Glutamatergic neuron (in vitro differentiated cells): ENCODE measurements around the gene PDCD5. TPM values are rescaled to one million over a fixed set of nuclear protein-coding genes. Genes with fewer than 3 reads are reported as not detected.

Experiments used
- DNase-seq: peaks from one replicate; pipeline ENCODE4 v3.0.0; 2022
- H3K27ac Mint-ChIP-seq: one replicate; pipeline ENCODE4 v1.8.0; 2020; ENCODE audit warnings: mild to moderate bottlenecking, mixed read lengths, inconsistent platforms; ENCODE audit not compliant: unreplicated experiment
- H3K27me3 Mint-ChIP-seq: one replicate; pipeline ENCODE4 v1.8.0; 2020; ENCODE audit warnings: mild to moderate bottlenecking, moderate library complexity, mixed read lengths, inconsistent platforms; ENCODE audit not compliant: unreplicated experiment
- H3K36me3 Mint-ChIP-seq: one replicate; pipeline ENCODE4 v1.8.0; 2020; ENCODE audit warnings: mild to moderate bottlenecking, mixed read lengths, inconsistent platforms; ENCODE audit not compliant: unreplicated experiment
- H3K4me1 Mint-ChIP-seq: one replicate; pipeline ENCODE4 v1.8.0; 2020; ENCODE audit warnings: mild to moderate bottlenecking, low read depth, mixed read lengths, inconsistent platforms; ENCODE audit not compliant: unreplicated experiment
- H3K4me3 Mint-ChIP-seq: one replicate; pipeline ENCODE4 v1.8.0; 2020; ENCODE audit warnings: mild to moderate bottlenecking, mixed read lengths, inconsistent platforms; ENCODE audit not compliant: unreplicated experiment
- H3K9me3 Mint-ChIP-seq: one replicate; pipeline ENCODE4 v1.8.0; 2020; ENCODE audit warnings: mild to moderate bottlenecking, moderate library complexity, mixed read lengths, inconsistent platforms; ENCODE audit not compliant: unreplicated experiment
- total RNA-seq: library from RNA; stranded (reverse); fragmentation: NEBNext Ultra II Directional; extraction: Animal tissue kit (Norgen Biotek cat#: 25700); gene quantifications from one replicate; pipeline ENCODE4 v1.2.1, GENCODE V29; 2021; ENCODE audit not compliant: unreplicated experiment
- TF ChIP-seq, protein P1 (sequence below): fragments of 200-600 bp; sonication (generic); IDR thresholded peaks from one replicate; pipeline ENCODE4 v1.5.0; 2021; ENCODE audit not compliant: partially characterized antibody, unreplicated experiment

The PDCD5 gene
- total RNA-seq, 1 donor from 2014 or later = 122 TPM

DNA sequence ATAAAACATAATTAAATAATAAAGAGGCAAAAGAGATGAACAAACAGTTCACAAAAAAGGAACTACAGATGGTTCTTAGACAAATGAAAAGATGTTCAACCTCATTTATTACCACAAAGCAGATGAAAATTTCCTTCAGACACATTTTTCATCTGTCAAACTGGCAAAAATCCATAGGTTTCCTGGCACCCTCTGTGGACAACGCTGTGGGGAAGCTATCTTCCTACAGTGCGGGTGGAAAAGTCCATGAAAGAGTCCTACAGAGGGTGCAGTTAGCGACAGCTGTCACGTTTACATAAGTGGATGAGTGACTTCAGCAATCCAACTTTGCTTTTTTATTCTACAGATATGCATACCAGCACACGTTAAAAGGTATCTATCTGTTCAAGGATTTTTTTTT, 30.3 kb upstream of the PDCD5 start:
- TF ChIP-seq, protein P1, sequence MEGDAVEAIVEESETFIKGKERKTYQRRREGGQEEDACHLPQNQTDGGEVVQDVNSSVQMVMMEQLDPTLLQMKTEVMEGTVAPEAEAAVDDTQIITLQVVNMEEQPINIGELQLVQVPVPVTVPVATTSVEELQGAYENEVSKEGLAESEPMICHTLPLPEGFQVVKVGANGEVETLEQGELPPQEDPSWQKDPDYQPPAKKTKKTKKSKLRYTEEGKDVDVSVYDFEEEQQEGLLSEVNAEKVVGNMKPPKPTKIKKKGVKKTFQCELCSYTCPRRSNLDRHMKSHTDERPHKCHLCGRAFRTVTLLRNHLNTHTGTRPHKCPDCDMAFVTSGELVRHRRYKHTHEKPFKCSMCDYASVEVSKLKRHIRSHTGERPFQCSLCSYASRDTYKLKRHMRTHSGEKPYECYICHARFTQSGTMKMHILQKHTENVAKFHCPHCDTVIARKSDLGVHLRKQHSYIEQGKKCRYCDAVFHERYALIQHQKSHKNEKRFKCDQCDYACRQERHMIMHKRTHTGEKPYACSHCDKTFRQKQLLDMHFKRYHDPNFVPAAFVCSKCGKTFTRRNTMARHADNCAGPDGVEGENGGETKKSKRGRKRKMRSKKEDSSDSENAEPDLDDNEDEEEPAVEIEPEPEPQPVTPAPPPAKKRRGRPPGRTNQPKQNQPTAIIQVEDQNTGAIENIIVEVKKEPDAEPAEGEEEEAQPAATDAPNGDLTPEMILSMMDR = no peak

DNA sequence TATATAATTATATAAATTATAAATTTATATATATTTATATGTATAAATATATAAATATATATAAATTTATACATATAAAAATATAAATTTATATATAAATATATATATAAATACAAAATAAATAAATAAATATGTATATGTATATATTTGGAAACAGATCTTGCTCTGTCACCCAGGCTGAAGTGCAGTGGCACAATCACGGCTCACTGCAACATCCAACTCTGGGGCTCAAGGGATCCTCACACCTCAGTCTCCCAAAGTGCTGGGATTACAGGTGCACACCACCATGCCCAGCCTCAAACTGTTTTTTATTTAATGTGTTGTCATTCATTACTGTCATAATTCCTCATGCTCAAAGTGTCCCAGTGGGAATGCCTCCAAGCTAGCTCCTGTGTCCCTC, 25.2 kb upstream of the PDCD5 start:
- no peak for DNase-seq
- H3K4me1 Mint-ChIP-seq = peaks cover 5% of the 10 kb centered on the region
- no peak overlapping the region for H3K27ac Mint-ChIP-seq
- TF ChIP-seq, protein P1 = no peak
- H3K27me3 Mint-ChIP-seq = no peaks in the 10 kb centered on the region
- H3K9me3 Mint-ChIP-seq = no peaks in the 10 kb centered on the region
- no peak overlapping the region for H3K4me3 Mint-ChIP-seq
- no peaks in the 10 kb centered on the region for H3K36me3 Mint-ChIP-seq

More for the DNA sequence above, 30.3 kb upstream of the PDCD5 start:
- Mint-ChIP-seq H3K4me3 (no peak overlapping the region), H3K36me3 (no peaks in the 10 kb centered on the region), H3K9me3 (no peaks in the 10 kb centered on the region), H3K27ac (no peak overlapping the region), H3K27me3 (no peaks in the 10 kb centered on the region), H3K4me1 (no peaks in the 10 kb centered on the region)
- DNase-seq = no peak

DNA sequence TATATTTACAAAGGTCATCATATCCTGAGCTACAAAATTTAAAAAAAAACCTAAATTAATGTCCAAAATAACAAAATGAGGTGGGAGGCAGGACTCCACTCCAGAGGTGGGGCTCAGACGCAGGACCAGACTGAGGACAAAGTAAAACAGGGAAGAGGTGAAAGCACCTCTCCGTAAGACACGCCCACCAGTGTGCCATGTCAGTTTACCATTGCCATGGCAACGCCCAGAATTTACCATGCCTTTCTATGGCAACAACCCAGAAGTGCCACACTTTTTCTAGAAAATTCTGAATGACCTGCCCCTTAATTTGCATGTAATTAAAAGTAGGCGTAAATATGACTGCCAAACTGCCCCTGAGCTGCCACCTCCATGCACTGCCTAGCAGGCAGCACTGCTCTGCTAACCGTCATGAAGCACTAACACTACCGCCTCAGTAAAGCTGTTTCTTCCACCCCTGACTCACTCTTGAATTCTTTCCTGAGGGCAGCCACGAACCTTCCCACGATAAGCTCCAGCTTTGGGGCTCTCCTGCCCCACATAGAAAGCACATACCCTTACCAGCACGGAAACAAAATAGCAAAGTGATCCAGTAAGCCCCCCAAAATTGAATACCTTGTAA, 22.3 kb upstream of the PDCD5 start:
- Mint-ChIP-seq H3K27me3 (no peaks in the 10 kb centered on the region), H3K27ac (no peak overlapping the region), H3K36me3 (no peaks in the 10 kb centered on the region), H3K4me1 (peaks cover 5% of the 10 kb centered on the region), H3K9me3 (no peaks in the 10 kb centered on the region), H3K4me3 (no peak overlapping the region)
- TF ChIP-seq, protein P1 = no peak
- DNase-seq = no peak

DNA sequence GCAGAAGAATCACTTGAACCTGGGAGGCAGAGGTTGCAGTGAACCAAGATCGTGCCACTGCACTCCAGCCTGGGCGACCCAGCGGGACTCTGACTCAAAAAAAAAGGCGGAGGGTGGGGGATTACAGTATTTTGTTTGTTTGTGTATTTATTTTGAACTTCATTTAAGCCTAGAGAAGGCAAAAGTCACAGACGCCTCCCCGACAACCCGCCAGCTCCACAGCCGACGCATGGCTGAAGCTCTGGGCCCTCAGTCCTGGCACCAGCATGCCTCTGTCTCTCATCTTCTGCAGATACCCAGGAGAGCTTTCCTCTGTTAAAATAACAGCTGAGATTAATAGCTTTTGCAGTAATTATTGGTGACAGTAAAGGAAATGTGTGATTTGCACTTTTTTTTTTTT, 17.2 kb upstream of the PDCD5 start:
- H3K9me3 Mint-ChIP-seq = peaks cover 3% of the 10 kb centered on the region
- TF ChIP-seq, protein P1 = no peak

DNA sequence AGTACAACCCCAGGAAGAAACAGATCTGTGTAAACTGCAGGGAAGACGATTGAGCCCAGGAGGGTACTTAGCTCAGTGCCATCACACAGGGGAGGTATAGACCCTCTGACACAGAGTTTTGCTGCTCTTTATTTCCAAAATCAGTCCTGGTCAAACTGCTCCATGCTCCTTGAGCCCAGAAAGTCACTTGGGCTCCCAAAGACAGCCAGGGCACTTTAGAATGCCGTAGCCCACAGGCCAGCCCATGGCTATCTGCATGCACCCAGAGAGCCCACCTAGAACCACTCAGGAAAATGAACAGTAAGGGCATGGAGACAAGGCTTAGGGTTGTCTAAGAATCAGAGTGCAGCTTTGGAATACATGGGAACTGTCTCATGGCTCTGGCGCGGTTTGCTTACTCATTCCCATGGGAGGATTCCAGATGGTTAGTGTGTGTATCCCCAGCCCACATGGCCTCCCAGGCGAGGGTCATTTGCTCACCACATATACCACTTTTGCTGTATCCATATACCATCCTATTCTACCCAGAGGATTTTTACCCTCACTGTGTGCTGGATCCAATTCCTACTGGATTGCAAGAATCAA, 14.7 kb upstream of the PDCD5 start:
- DNase-seq = peak; percentile 56
- H3K27me3 Mint-ChIP-seq = peaks cover 5% of the 10 kb centered on the region
- peak overlapping the region; percentile 78 for H3K27ac Mint-ChIP-seq
- TF ChIP-seq, protein P1 = no peak
- peaks cover 16% of the 10 kb centered on the region for H3K4me1 Mint-ChIP-seq
- H3K9me3 Mint-ChIP-seq = peaks cover 7% of the 10 kb centered on the region
- no peaks in the 10 kb centered on the region for H3K36me3 Mint-ChIP-seq
- H3K4me3 Mint-ChIP-seq = peak overlapping the region; percentile 22

More for the DNA sequence above, 17.2 kb upstream of the PDCD5 start:
- no peak overlapping the region for H3K4me3 Mint-ChIP-seq
- peaks cover 12% of the 10 kb centered on the region for H3K4me1 Mint-ChIP-seq
- no peak overlapping the region for H3K27ac Mint-ChIP-seq
- peaks cover 5% of the 10 kb centered on the region for H3K27me3 Mint-ChIP-seq
- no peak for DNase-seq
- no peaks in the 10 kb centered on the region for H3K36me3 Mint-ChIP-seq
